ENCODE data around the gene ZNF207. TPM values are rescaled to one million over a fixed set of nuclear protein-coding genes. Genes with fewer than 3 reads are reported as not detected.

Gene ZNF207
- total RNA-seq, 1 experiment from 2014 or later = 84.6 TPM

- H3K4me3 ChIP-seq (ENCODE audit: low read length) = no peak overlapping the region
- POLR2A ChIA-PET (ENCODE audit: unreplicated experiment) = no interaction called here
- CTCF ChIA-PET = no interaction called here
- no TSS peak for BruUV-seq (replicated peaks)
- H3K9me2 ChIP-seq (replicated peaks; ENCODE audit: low read length) = no peaks in the 10 kb centered on the region
- DNase-seq = no peak
- no peaks in the 10 kb centered on the region for H4K20me1 ChIP-seq (ENCODE audit: low read length)
- H3K27me3 ChIP-seq (ENCODE audit: low read length) = no peaks in the 10 kb centered on the region
- no peak for ATAC-seq
- no peak overlapping the region for H2AFZ ChIP-seq (ENCODE audit: low read length)
- H3K9ac ChIP-seq (ENCODE audit: low read length) = no peak overlapping the region
- H3K9me3 ChIP-seq (ENCODE audit: low read length) = no peaks in the 10 kb centered on the region
- H3K36me3 ChIP-seq (ENCODE audit: low read depth, low read length) = no peaks in the 10 kb centered on the region
- H3K4me2 ChIP-seq (ENCODE audit: low read length) = no peak overlapping the region
- TF ChIP-seq CTCF (conservative IDR thresholded peaks at IDR 0.05; ENCODE audit: low read depth, low read length) = no peak
- TF ChIP-seq EZH2phosphoT487 (IDR thresholded peaks at IDR 0.05; ENCODE audit: borderline replicate concordance, low read length) = no peak
- no peaks in the 10 kb centered on the region for H3K79me2 ChIP-seq (ENCODE audit: low read length)
- H3K27ac ChIP-seq (ENCODE audit: low read length) = no peak overlapping the region
- intact Hi-C loops (cut with micrococcal nuclease) = no loop called here
- H3K4me1 ChIP-seq (ENCODE audit: insufficient read depth, low read length) = no peaks in the 10 kb centered on the region
- no peaks in the 10 kb centered on the region for H3F3A ChIP-seq (ENCODE audit: low read length, unreplicated experiment)
Measured at GRCh38 chr17:32320847-32321246, 29.1 kb upstream of the ZNF207 start.

DNA sequence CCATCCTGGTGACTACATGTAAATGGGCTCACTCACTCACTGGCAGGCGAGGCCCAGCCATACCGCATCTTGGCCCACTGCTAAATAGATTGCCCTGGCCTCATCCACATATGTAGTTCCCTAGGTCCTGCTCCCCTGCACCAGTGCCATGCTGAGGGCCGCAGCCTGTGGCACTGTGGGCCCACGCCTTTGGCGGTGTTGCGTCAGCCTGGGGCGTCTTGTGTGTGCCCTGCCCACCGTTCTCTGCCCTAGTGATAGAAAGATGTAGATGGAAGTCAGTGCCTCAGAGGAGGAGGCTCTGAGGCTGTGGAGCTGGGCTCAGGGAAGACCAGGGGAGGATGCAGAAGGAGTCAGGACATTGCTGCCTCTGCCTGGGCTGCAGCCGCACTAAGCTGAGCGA, 26.9 kb upstream of the ZNF207 start:
- H3K27ac ChIP-seq (ENCODE audit: low read length) = no peak overlapping the region
- no peak overlapping the region for H3K4me2 ChIP-seq (ENCODE audit: low read length)
- H3K9me2 ChIP-seq (replicated peaks; ENCODE audit: low read length) = no peaks in the 10 kb centered on the region
- H3K79me2 ChIP-seq (ENCODE audit: low read length) = no peaks in the 10 kb centered on the region
- no peak for ATAC-seq
- H3K4me1 ChIP-seq (ENCODE audit: insufficient read depth, low read length) = no peaks in the 10 kb centered on the region
- BruUV-seq (replicated peaks) = no TSS peak
- no peaks in the 10 kb centered on the region for H3K36me3 ChIP-seq (ENCODE audit: low read depth, low read length)
- no peak for DNase-seq
- H2AFZ ChIP-seq (ENCODE audit: low read length) = no peak overlapping the region
- H3K9me3 ChIP-seq (ENCODE audit: low read length) = no peaks in the 10 kb centered on the region
- POLR2A ChIA-PET (ENCODE audit: unreplicated experiment) = no interaction called here
- no peak overlapping the region for H3K9ac ChIP-seq (ENCODE audit: low read length)
- TF ChIP-seq CTCF (conservative IDR thresholded peaks at IDR 0.05; ENCODE audit: low read depth, low read length) (no peak), EZH2 (IDR thresholded peaks at IDR 0.05; ENCODE audit: low read length, unreplicated experiment) (no peak), EZH2phosphoT487 (IDR thresholded peaks at IDR 0.05; ENCODE audit: borderline replicate concordance, low read length) (no peak)
- no peaks in the 10 kb centered on the region for H4K20me1 ChIP-seq (ENCODE audit: low read length)
- CTCF ChIA-PET = no interaction called here
- no peak overlapping the region for H3K4me3 ChIP-seq (ENCODE audit: low read length)
- H3F3A ChIP-seq (ENCODE audit: low read length, unreplicated experiment) = no peaks in the 10 kb centered on the region
- intact Hi-C loops (cut with micrococcal nuclease) = no loop called here
- H3K27me3 ChIP-seq (ENCODE audit: low read length) = no peaks in the 10 kb centered on the region

- Histone ChIP-seq H3K27me3 (ENCODE audit: low read length) (no peaks in the 10 kb centered on the region), H3K36me3 (ENCODE audit: low read depth, low read length) (no peaks in the 10 kb centered on the region), H3K79me2 (ENCODE audit: low read length) (no peaks in the 10 kb centered on the region), H3K9me3 (ENCODE audit: low read length) (no peaks in the 10 kb centered on the region), H3K4me3 (ENCODE audit: low read length) (no peak overlapping the region), H3K9me2 (replicated peaks; ENCODE audit: low read length) (no peaks in the 10 kb centered on the region), H4K20me1 (ENCODE audit: low read length) (no peaks in the 10 kb centered on the region), H3K27ac (ENCODE audit: low read length) (no peak overlapping the region), H3K9ac (ENCODE audit: low read length) (no peak overlapping the region), H3F3A (ENCODE audit: low read length, unreplicated experiment) (no peaks in the 10 kb centered on the region), H2AFZ (ENCODE audit: low read length) (peak overlapping the region; percentile 53; the same call in 1 of the 2 replicates), H3K4me2 (ENCODE audit: low read length) (0 out of 2 replicates have a peak overlapping the region, but pooled peaks have one; percentile 14), H3K4me1 (ENCODE audit: insufficient read depth, low read length) (no peaks in the 10 kb centered on the region)
- ATAC-seq (0 out of 2 replicates have a peak, but pooled peaks have one; percentile 39), DNase-seq (peak; percentile 5)
- CTCF ChIA-PET = no interaction called here
- POLR2A ChIA-PET (ENCODE audit: unreplicated experiment) = no interaction called here
- BruUV-seq (replicated peaks) = no TSS peak
- no peak for TF ChIP-seq CTCF (conservative IDR thresholded peaks at IDR 0.05; ENCODE audit: low read depth, low read length)
- TF ChIP-seq EZH2 (IDR thresholded peaks at IDR 0.05; ENCODE audit: low read length, unreplicated experiment) = no peak
- TF ChIP-seq EZH2phosphoT487 (IDR thresholded peaks at IDR 0.05; ENCODE audit: borderline replicate concordance, low read length) = no peak
- intact Hi-C loops (cut with micrococcal nuclease) = no loop called here
Measured at GRCh38 chr17:32323811-32324491, 26.0 kb upstream of the ZNF207 start.
